IMR-90 (cell line): Measurements from ENCODE around the gene ZNF423. TPM values are rescaled to one million over a fixed set of nuclear protein-coding genes. Genes with fewer than 3 reads are reported as not detected.

Experiments
- ATAC-seq: fragments of 200-7000 bp; cut with Tn5 transposase; 2 replicates; pipeline ENCODE4 v1.9.1; 2020; ENCODE audit warnings: low read depth, mild to moderate bottlenecking, moderate library complexity
- BruUV-seq: library from RNA; stranded (reverse); fragments of 400-500 nt; replicated peaks from 2 replicates; lab custom pipeline; 2021; lab: Mats Ljungman, UMichigan
- CTCF ChIA-PET: fragments of 300-600 bp; formaldehyde crosslinking; extraction: SDS; loops from one replicate; lab custom pipeline; 2021; ENCODE audit warnings: antibody characterized with exemption; lab: Yijun Ruan, JAX
- POLR2A ChIA-PET: fragments of 300-600 bp; sonication (Branson Sonifier 250); formaldehyde crosslinking; loops from one replicate; lab custom pipeline; 2022; ENCODE audit warnings: antibody characterized with exemption; ENCODE audit not compliant: unreplicated experiment; lab: Charles Lee
- DNase-seq: peaks from one replicate; pipeline ENCODE4 v3.0.0; 2013
- H2AFZ ChIP-seq: replicated peaks from 2 replicates; pipeline ENCODE3; 2013; ENCODE audit warnings: low read length, mild to moderate bottlenecking; ENCODE audit not compliant: poor library complexity
- H2AK5ac ChIP-seq: 2 replicates; pipeline ENCODE4 v1.6.1; 2013; ENCODE audit warnings: low read depth, low read length, inconsistent platforms
- H2AK9ac ChIP-seq: replicated peaks from 2 replicates; pipeline ENCODE3; 2013; ENCODE audit warnings: mild to moderate bottlenecking, low read depth, low read length, moderate library complexity; ENCODE audit not compliant: poor library complexity
- H2BK120ac ChIP-seq: 2 replicates; pipeline ENCODE4 v1.6.1; 2013; ENCODE audit warnings: low read depth, low read length, inconsistent platforms
- H2BK15ac ChIP-seq: 3 replicates; pipeline ENCODE4 v1.6.1; 2013; ENCODE audit warnings: low read depth, low read length, inconsistent platforms
- H2BK20ac ChIP-seq: 2 replicates; pipeline ENCODE4 v1.6.1; 2013; ENCODE audit warnings: low read depth, mild to moderate bottlenecking, inconsistent platforms, low read length, moderate library complexity
- H2BK5ac ChIP-seq: 2 replicates; pipeline ENCODE4 v1.6.1; 2013; ENCODE audit warnings: mild to moderate bottlenecking, low read depth, low read length, inconsistent platforms; ENCODE audit not compliant: poor library complexity, severe bottlenecking
- H3K14ac ChIP-seq: replicated peaks from 2 replicates; pipeline ENCODE4 v1.6.1; 2013; ENCODE audit warnings: low read depth, low read length, inconsistent platforms
- H3K18ac ChIP-seq: 2 replicates; pipeline ENCODE4 v1.6.1; 2013; ENCODE audit warnings: low read depth, low read length, control low read depth
- H3K23ac ChIP-seq: 2 replicates; pipeline ENCODE4 v1.6.1; 2013; ENCODE audit warnings: low read depth, low read length, inconsistent platforms
- H3K27ac ChIP-seq: 2 replicates; pipeline ENCODE4 v1.5.1; 2013; ENCODE audit warnings: mild to moderate bottlenecking, control low read depth, low read length; ENCODE audit not compliant: insufficient read depth
- H3K27me3 ChIP-seq: 2 replicates; pipeline ENCODE4 v1.6.1; 2013; ENCODE audit warnings: low read length; ENCODE audit not compliant: control insufficient read depth, insufficient read depth
- H3K36me3 ChIP-seq: 2 replicates; pipeline ENCODE4 v1.6.1; 2013; ENCODE audit warnings: low read length, mixed read lengths; ENCODE audit not compliant: control insufficient read depth, insufficient read depth
- H3K4ac ChIP-seq: 2 replicates; pipeline ENCODE4 v1.6.1; 2013; ENCODE audit warnings: low read depth, low read length, inconsistent platforms
- H3K4me1 ChIP-seq: 2 replicates; pipeline ENCODE4 v1.6.1; 2013; ENCODE audit warnings: low read length, mixed read lengths; ENCODE audit not compliant: control insufficient read depth, insufficient read depth
- H3K4me2 ChIP-seq: 2 replicates; pipeline ENCODE4 v1.6.1; 2013; ENCODE audit warnings: low read depth, mild to moderate bottlenecking, control low read depth, low read length, moderate library complexity
- H3K4me3 ChIP-seq: 2 replicates; pipeline ENCODE4 v1.5.1; 2013; ENCODE audit warnings: low read depth, mild to moderate bottlenecking, control low read depth, low read length, moderate library complexity; ENCODE audit not compliant: insufficient read depth
- H3K56ac ChIP-seq: 2 replicates; pipeline ENCODE4 v1.6.1; 2013; ENCODE audit warnings: low read length, inconsistent platforms; ENCODE audit not compliant: insufficient read depth; ENCODE audit errors: extremely low read depth
- H3K79me1 ChIP-seq, 2 experiments: 2 replicates each; pipeline ENCODE4 v1.6.1; 2013; ENCODE audit warnings: low read length in 2 of 2, inconsistent platforms in 1 of 2, low read depth in 1 of 2
- H3K9ac ChIP-seq: 2 replicates; pipeline ENCODE4 v1.6.1; 2013; ENCODE audit warnings: low read depth, low read length, control low read depth
- H3K9me1 ChIP-seq: 2 replicates; pipeline ENCODE4 v1.6.1; 2013; ENCODE audit warnings: low read length, inconsistent platforms; ENCODE audit not compliant: insufficient read depth
- H3K9me3 ChIP-seq: 2 replicates; pipeline ENCODE4 v1.6.1; 2013; ENCODE audit warnings: low read length; ENCODE audit not compliant: control insufficient read depth, insufficient read depth
- H4K20me1 ChIP-seq: 2 replicates; pipeline ENCODE4 v1.6.1; 2013; ENCODE audit warnings: low read length, inconsistent platforms; ENCODE audit not compliant: insufficient read depth
- H4K5ac ChIP-seq: 2 replicates; pipeline ENCODE4 v1.6.1; 2013; ENCODE audit warnings: mild to moderate bottlenecking, low read depth, low read length, control low read depth
- H4K8ac ChIP-seq, 2 experiments: 2 replicates each; pipeline ENCODE4 v1.6.1; 2013; ENCODE audit warnings: low read depth in 2 of 2, low read length in 2 of 2, control low read depth in 1 of 2, inconsistent platforms in 1 of 2
- H4K91ac ChIP-seq: 2 replicates; pipeline ENCODE4 v1.6.1; 2013; ENCODE audit warnings: low read depth, low read length, inconsistent platforms; ENCODE audit not compliant: insufficient read depth
- CEBPB ChIP-seq: IDR thresholded peaks from 2 replicates; pipeline ENCODE4 v1.6.1; 2012; ENCODE audit warnings: low read depth, low read length, improper control_type of control experiment
- CHD1 ChIP-seq: IDR thresholded peaks from 2 replicates; pipeline ENCODE4 v1.6.1; 2012; ENCODE audit warnings: low read depth, low read length, improper control_type of control experiment
- MAFK ChIP-seq: IDR thresholded peaks from 2 replicates; pipeline ENCODE4 v1.6.1; 2012; ENCODE audit warnings: low read depth, low read length, improper control_type of control experiment
- MAZ ChIP-seq: IDR thresholded peaks from 2 replicates; pipeline ENCODE4 v1.6.1; 2012; ENCODE audit warnings: low read depth, mild to moderate bottlenecking, low read length, improper control_type of control experiment, moderate library complexity, borderline replicate concordance
- POLR2A ChIP-seq: IDR thresholded peaks from 2 replicates; pipeline ENCODE4 v1.6.1; 2012; ENCODE audit warnings: mild to moderate bottlenecking, low read depth, low read length
- RAD21 ChIP-seq: IDR thresholded peaks from 2 replicates; pipeline ENCODE4 v1.6.1; 2012; ENCODE audit warnings: low read length, improper control_type of control experiment
- WGBS, 2 experiments: methylation state at CpG; one replicate each; pipeline versions ENCODE4 v1.1.5 to v1.1.7; 2013; ENCODE audit warnings: missing lambda C conversion rate in 2 of 2; ENCODE audit not compliant: insufficient read length in 1 of 2; ENCODE audit errors: extremely low coverage in 2 of 2; 5-methylcytosine and 5-hydroxymethylcytosine counted together
- dilution Hi-C: fragments of 300-500 bp; cut with HindIII; formaldehyde crosslinking; loops from one replicate; pipeline ENCODE4 v1.14.3; 2018; ENCODE audit warnings: low sequenced_read_pairs; ENCODE audit not compliant: unreplicated experiment
- in situ Hi-C: fragments of 300-500 bp; cut with MboI; formaldehyde crosslinking; loops from 3 replicates; pipeline ENCODE4 v1.14.3; 2019; ENCODE audit warnings: low sequenced_read_pairs, inconsistent platforms, mixed read lengths
- intact Hi-C: fragments of 100-400 bp; cut with micrococcal nuclease; formaldehyde crosslinking; loops from 2 replicates; pipeline ENCODE4 v1.10.0; 2022
- polyA plus RNA-seq, 3 experiments: library from polyadenylated mRNA; depleted of rRNA; stranded (reverse); fragments of >200 nt; gene quantifications; 2 replicates each; pipeline ENCODE4 v1.2.3, GENCODE V29; 2012; ENCODE audit warnings: low replicate concordance in 1 of 3
- total RNA-seq: library from RNA; depleted of rRNA; stranded (reverse); fragments of >200 nt; gene quantifications from 2 replicates; pipeline ENCODE4 v1.2.3, GENCODE V29; 2012

ZNF423 gene
- total and polyA plus RNA-seq, 2 of the 4 experiments (the other 2 are of a cell fraction): under 0.01 to 0.10 TPM

DNA sequence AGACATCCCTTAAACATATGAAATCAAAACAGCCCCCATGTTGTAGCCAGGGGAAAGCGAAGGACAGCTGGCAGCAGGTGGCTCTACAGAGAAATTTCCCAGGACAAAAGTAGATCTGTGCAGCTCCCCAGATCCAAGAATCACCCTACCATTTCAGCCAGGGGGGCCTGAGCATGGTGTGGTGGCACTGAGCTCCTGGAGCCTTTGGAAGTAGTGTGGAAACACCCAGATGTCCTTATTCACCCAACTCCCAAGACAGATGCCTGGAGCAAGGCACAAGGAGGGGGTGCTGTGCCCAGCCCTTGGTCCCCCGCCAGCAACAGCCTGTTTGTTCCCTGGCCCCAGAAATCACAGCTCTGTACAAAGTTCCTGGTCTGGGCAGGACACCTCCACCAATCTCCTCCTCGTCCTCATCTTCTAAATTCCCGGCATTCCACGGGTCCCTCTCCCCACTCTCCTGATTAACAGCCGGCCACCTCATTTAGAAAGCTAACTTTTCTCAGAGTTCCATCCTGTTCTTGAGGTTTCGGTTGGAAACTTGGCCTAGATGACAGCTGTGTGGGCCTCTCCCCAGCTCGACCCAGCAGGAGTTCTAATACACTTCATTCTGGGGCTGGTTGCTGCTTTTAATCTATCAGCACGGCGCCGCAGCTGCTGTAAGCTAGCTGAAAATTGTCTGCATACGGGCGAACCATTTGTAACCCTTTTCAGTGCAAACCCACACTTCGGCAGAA is 291.2 kb downstream of the ZNF423 start:
- no peak overlapping the region for H3K4me3 ChIP-seq
- H3K9ac ChIP-seq: no peak overlapping the region
- H3K56ac ChIP-seq: no peak overlapping the region
- dilution Hi-C loops: no loop called here
- H2BK120ac ChIP-seq: no peak overlapping the region
- no peak overlapping the region for H2AFZ ChIP-seq
- no peak for DNase-seq
- ATAC-seq: no peak
- no peaks in the 10 kb centered on the region for H3K36me3 ChIP-seq
- no peaks in the 10 kb centered on the region for H3K9me1 ChIP-seq
- no peak overlapping the region for H2BK20ac ChIP-seq
- H2AK9ac ChIP-seq: no peak overlapping the region
- no peak overlapping the region for H2BK15ac ChIP-seq
- H4K91ac ChIP-seq: no peak overlapping the region
- WGBS, 2 experiments: 14% methylated on average over 10 of the region's 14 CpGs; no CpG with 5 or more reads in 1 of the 2 experiments
- ChIA-PET CTCF (no interaction called here), POLR2A (no interaction called here)
- in situ Hi-C loops: no loop called here
- no peak overlapping the region for H3K18ac ChIP-seq
- H4K5ac ChIP-seq: no peak overlapping the region
- BruUV-seq: no TSS peak
- H3K27me3 ChIP-seq: peaks cover 9% of the 10 kb centered on the region; the same call in 1 of the 2 replicates
- H3K4me1 ChIP-seq: no peaks in the 10 kb centered on the region
- no peaks in the 10 kb centered on the region for H3K79me1 ChIP-seq
- TF ChIP-seq CEBPB (no peak), CHD1 (no peak), MAZ (no peak), RAD21 (no peak), MAFK (no peak), POLR2A (no peak)
- no peak overlapping the region for H3K4me2 ChIP-seq
- intact Hi-C loops: no loop called here
- H3K14ac ChIP-seq: no peak overlapping the region
- H3K4ac ChIP-seq: no peak overlapping the region
- no peak overlapping the region for H2AK5ac ChIP-seq
- H3K9me3 ChIP-seq: no peaks in the 10 kb centered on the region; the same call in 1 of the 2 replicates
- no peaks in the 10 kb centered on the region for H4K20me1 ChIP-seq
- H2BK5ac ChIP-seq: no peak overlapping the region
- H3K23ac ChIP-seq: no peak overlapping the region
- H3K27ac ChIP-seq: no peak overlapping the region
- no peak overlapping the region for H4K8ac ChIP-seq
